Measurements from ENCODE around the gene HNRNPA3. TPM values are rescaled to one million over a fixed set of nuclear protein-coding genes. Genes with fewer than 3 reads are reported as not detected.
A peak's percentile ranks its signal among the peaks of the same experiment; 100 is the strongest.

Gene HNRNPA3
- total and polyA plus RNA-seq, 10 of the 15 experiments (the other 5 are each of a cell fraction or from before 2014, with no cell fraction given) = 40.4 to 343 (median 206) TPM

- TF ChIP-seq SKIL (IDR thresholded peaks at IDR 0.05; ENCODE audit: low read depth, poor library complexity, severe bottlenecking) (peak; percentile 73), MYC (IDR thresholded peaks at IDR 0.05; ENCODE audit: insufficient read depth, insufficient read length, insufficient replicate concordance, low read length, severe bottlenecking) (peak; percentile 86), MXI1 (IDR thresholded peaks at IDR 0.05; ENCODE audit: low read depth, low read length) (peak; percentile 96), MAX (IDR thresholded peaks at IDR 0.05; ENCODE audit: low read depth, low read length) (peak; percentile 90), CTCF (IDR thresholded peaks at IDR 0.05 in 2 of 3, conservative IDR thresholded peaks at IDR 0.05 in 1 of 3; ENCODE audit: control insufficient read depth in 2 of 3, extremely low read depth in 1 of 3, insufficient read depth in 1 of 3, low read depth in 3 of 3, low read length in 3 of 3) (peak; percentile 85 to 96 (median 86); a peak in 5 of 6 replicates), ZNF207 (IDR thresholded peaks at IDR 0.05; ENCODE audit: borderline replicate concordance) (peak; percentile 96), E4F1 (IDR thresholded peaks at IDR 0.05; ENCODE audit: borderline replicate concordance, partially characterized antibody) (peak; percentile 54), DPF2 (IDR thresholded peaks at IDR 0.05) (peak; percentile 91), YY1 (IDR thresholded peaks at IDR 0.05; ENCODE audit: low read depth, low read length) (peak; percentile 80), SREBF1 (IDR thresholded peaks at IDR 0.05; ENCODE audit: low read length) (no peak; the same call in 1 of the 2 replicates), SUPT20H (IDR thresholded peaks at IDR 0.05; ENCODE audit: borderline replicate concordance, control insufficient read depth, low read depth, low read length) (no peak), PAX5 (IDR thresholded peaks at IDR 0.05; ENCODE audit: borderline replicate concordance, low read depth, low read length) (peak; percentile 85), FOS (IDR thresholded peaks at IDR 0.05; ENCODE audit: borderline replicate concordance, extremely low read depth, insufficient read length) (no peak), RUNX3 (IDR thresholded peaks at IDR 0.05; ENCODE audit: low read length) (peak; percentile 64), HSF1 (IDR thresholded peaks at IDR 0.05; ENCODE audit: low read depth, low read length) (no peak), FOXK2 (IDR thresholded peaks at IDR 0.05) (peak; percentile 42; the same call in 1 of the 2 replicates), SIN3A (IDR thresholded peaks at IDR 0.05; ENCODE audit: low read depth, low read length) (peak; percentile 95), IRF4 (IDR thresholded peaks at IDR 0.05; ENCODE audit: low read depth, low read length) (peak; percentile 45; the same call in 1 of the 2 replicates), POLR2AphosphoS5 (IDR thresholded peaks at IDR 0.05; ENCODE audit: low read length) (peak; percentile 94), RBBP5 (conservative IDR thresholded peaks at IDR 0.05) (no peak), CBX3 (IDR thresholded peaks at IDR 0.05; ENCODE audit: borderline replicate concordance, low read depth) (no peak)
Measured at GRCh38 chr2:177263451-177264208, 51.0 kb downstream of the HNRNPA3 start (continued).
